Measurements from ENCODE around the gene S1PR3. TPM values are rescaled to one million over a fixed set of nuclear protein-coding genes. Genes with fewer than 3 reads are reported as not detected.

Gene S1PR3
- total RNA-seq, 1 donor from 2014 or later: 10.0 TPM

DNA sequence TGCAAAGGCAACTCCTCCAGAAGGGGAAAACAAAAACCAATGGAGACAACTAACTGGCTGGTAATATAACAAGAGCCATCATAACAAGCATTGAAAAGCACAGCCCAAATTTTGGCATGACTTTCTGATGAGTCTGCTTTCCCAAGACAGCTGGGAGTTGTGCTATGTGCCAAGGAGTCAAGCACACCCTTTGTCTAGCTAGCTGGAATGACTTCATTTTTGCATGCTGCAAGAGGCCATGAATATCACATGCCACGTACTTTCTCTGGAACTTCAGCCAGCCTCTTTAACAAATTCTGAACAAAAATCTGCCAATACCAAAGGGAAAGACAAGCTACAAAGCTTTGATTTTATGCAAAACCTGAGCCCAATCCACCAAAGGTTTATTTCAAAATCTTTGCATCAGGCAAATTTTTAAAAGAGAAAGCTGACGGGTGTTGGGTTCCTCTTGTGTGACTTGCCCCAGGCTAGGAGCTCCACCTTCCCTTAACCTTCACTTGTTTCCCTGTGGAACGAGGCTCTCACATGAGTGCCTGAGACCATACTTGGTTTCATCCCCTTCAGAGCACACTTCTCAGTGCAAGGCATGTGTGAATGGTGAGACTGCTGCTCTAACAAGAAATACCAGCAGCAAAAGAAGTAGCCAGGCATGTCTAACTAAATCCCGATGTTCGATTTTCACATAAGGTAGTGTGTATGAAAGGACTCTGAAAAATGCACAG lies 47.3 kb downstream of the S1PR3 start:
- Histone ChIP-seq H3K4me1 (peaks cover 12% of the 10 kb centered on the region), H3K27ac (peak overlapping the region; percentile 53), H3K9me3 (no peaks in the 10 kb centered on the region), H3K36me3 (no peaks in the 10 kb centered on the region), H3K27me3 (ENCODE audit: low read depth) (no peaks in the 10 kb centered on the region), H3K4me3 (no peak overlapping the region)
- peak; percentile 58 to 66 for ATAC-seq
- TF ChIP-seq, protein P1, sequence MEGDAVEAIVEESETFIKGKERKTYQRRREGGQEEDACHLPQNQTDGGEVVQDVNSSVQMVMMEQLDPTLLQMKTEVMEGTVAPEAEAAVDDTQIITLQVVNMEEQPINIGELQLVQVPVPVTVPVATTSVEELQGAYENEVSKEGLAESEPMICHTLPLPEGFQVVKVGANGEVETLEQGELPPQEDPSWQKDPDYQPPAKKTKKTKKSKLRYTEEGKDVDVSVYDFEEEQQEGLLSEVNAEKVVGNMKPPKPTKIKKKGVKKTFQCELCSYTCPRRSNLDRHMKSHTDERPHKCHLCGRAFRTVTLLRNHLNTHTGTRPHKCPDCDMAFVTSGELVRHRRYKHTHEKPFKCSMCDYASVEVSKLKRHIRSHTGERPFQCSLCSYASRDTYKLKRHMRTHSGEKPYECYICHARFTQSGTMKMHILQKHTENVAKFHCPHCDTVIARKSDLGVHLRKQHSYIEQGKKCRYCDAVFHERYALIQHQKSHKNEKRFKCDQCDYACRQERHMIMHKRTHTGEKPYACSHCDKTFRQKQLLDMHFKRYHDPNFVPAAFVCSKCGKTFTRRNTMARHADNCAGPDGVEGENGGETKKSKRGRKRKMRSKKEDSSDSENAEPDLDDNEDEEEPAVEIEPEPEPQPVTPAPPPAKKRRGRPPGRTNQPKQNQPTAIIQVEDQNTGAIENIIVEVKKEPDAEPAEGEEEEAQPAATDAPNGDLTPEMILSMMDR (IDR thresholded peaks at IDR 0.05): no peak
- intact Hi-C loops (cut with DNase I): no loop called here
- DNase-seq: no peak

DNA sequence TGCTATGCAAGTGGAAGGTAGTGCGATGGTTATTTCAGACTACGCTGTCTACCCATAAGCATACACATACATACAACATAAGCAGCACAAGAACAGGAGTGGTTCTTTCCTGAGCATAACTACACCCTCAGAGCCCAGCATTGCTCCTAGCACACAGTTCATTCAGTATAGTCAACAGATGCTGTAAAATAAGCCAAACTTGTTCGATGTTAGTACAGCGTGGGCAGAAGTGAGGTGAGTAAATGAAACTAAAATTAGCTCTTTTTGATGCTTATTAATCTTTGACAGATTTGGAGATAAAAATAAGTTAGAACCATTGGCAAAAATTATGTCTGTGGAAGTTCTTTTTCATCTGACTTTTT lies 47.8 kb downstream of the S1PR3 start:
- intact Hi-C loops (cut with DNase I): no loop called here
- H3K4me3 ChIP-seq: no peak overlapping the region
- no peak for DNase-seq
- TF ChIP-seq, protein P1 (IDR thresholded peaks at IDR 0.05): no peak
- H3K9me3 ChIP-seq: no peaks in the 10 kb centered on the region
- H3K27ac ChIP-seq: peak overlapping the region; percentile 53
- ATAC-seq: no peak
- H3K27me3 ChIP-seq (ENCODE audit: low read depth): no peaks in the 10 kb centered on the region
- H3K36me3 ChIP-seq: no peaks in the 10 kb centered on the region
- peaks cover 12% of the 10 kb centered on the region for H3K4me1 ChIP-seq

DNA sequence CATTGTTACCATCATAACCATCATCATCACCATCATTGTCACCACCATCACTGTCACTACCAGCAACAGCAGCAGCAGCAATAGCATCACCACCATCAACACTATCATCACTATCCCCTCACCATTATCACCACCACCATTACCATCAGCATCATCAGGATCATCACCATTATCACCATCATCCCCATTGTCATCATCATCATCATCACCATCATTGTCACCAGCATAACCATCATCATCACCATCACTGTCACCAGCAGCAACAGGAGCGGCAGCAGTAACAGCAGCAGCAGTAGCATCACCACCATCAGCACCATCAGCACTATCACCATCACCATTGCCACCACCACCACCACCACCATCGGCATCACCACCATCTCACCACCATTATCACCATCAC lies 48.4 kb downstream of the S1PR3 start:
- Histone ChIP-seq H3K36me3 (no peaks in the 10 kb centered on the region), H3K4me3 (no peak overlapping the region), H3K27ac (no peak overlapping the region), H3K9me3 (no peaks in the 10 kb centered on the region), H3K4me1 (peaks cover 12% of the 10 kb centered on the region), H3K27me3 (ENCODE audit: low read depth) (no peaks in the 10 kb centered on the region)
- TF ChIP-seq, protein P1 (IDR thresholded peaks at IDR 0.05): no peak
- DNase-seq (no peak), ATAC-seq (no peak)
- intact Hi-C loops (cut with DNase I): no loop called here

DNA sequence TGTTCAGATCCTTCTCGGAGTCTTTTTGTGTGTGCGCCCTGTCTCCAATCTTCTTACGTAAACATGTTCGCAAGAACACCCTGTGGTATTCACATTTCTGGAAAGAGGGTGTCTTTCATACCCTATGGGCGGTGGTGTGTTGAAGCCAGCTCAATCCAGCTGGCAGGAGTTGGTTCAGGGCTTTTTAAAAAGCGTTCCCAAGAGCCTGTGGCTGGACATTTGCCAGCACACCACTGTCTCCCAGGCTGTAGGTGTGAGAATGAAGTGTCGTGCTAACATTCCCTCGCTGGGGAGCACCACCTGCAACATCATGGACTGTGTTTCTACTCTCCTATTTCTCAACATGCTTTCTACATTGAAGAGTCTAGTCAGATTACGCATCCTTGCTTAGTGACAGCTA lies 51.7 kb downstream of the S1PR3 start:
- H3K27ac ChIP-seq: no peak overlapping the region
- DNase-seq (no peak), ATAC-seq (no peak)
- TF ChIP-seq, protein P1 (IDR thresholded peaks at IDR 0.05): no peak
- peaks cover 2% of the 10 kb centered on the region for H3K4me1 ChIP-seq
- H3K9me3 ChIP-seq: no peaks in the 10 kb centered on the region
- intact Hi-C loops (cut with DNase I): no loop called here
- no peaks in the 10 kb centered on the region for H3K27me3 ChIP-seq (ENCODE audit: low read depth)
- H3K36me3 ChIP-seq: no peaks in the 10 kb centered on the region
- no peak overlapping the region for H3K4me3 ChIP-seq

DNA sequence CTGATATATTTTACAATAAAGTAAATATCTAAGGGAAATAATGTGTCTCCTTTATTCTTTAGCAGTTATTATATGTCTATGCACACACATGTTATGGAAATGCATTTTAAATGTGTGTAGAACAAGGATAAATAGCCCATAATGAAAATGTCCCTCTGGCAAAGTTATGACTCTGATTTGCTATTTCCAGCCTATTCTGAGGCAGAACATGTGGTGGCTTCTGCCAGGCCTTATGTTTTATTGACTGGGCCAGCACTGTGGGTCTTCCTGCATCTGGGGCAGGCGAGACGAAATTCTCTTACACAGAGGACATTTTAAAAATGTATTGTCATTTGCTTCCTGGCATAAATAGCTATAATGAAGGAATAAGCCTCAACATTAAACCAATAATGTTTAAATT lies 52.8 kb downstream of the S1PR3 start:
- Histone ChIP-seq H3K4me3 (no peak overlapping the region), H3K9me3 (no peaks in the 10 kb centered on the region), H3K4me1 (no peaks in the 10 kb centered on the region), H3K36me3 (no peaks in the 10 kb centered on the region), H3K27me3 (ENCODE audit: low read depth) (no peaks in the 10 kb centered on the region), H3K27ac (no peak overlapping the region)
- no peak for DNase-seq
- ATAC-seq: no peak
- TF ChIP-seq, protein P1 (IDR thresholded peaks at IDR 0.05): no peak
- intact Hi-C loops (cut with DNase I): no loop called here

All from lower lobe of right lung (tissue), 2 donors.